HepG2 (cell line): ENCODE results near the gene RRBP1. TPM values are rescaled to one million over a fixed set of nuclear protein-coding genes. Genes with fewer than 3 reads are reported as not detected.

Experiments used
- CBFB ChIP-seq: sonication (generic); formaldehyde crosslinking; IDR thresholded peaks from 2 replicates; pipeline ENCODE4 v1.4.0; 2020; ENCODE audit warnings: missing genetic modification reagents
- CSRNP1 ChIP-seq: sonication (generic); formaldehyde crosslinking; IDR thresholded peaks from 2 replicates; pipeline ENCODE4 v1.8.1; 2023; ENCODE audit warnings: mild to moderate bottlenecking, missing genetic modification reagents
- FOXA3 ChIP-seq: IDR thresholded peaks from 2 replicates; pipeline ENCODE4 v1.6.1; 2016; ENCODE audit warnings: missing genetic modification reagents, missing compliant biosample characterization
- HOXA9 ChIP-seq: sonication (generic); formaldehyde crosslinking; IDR thresholded peaks from 2 replicates; pipeline ENCODE4 v1.8.1; 2022; ENCODE audit warnings: missing genetic modification reagents, mild to moderate bottlenecking, moderate library complexity, borderline replicate concordance
- KDM2A ChIP-seq: sonication (generic); formaldehyde crosslinking; IDR thresholded peaks from 2 replicates; pipeline ENCODE4 v1.4.0; 2020; ENCODE audit warnings: low read depth, missing genetic modification reagents, borderline replicate concordance
- NFAT5 ChIP-seq: sonication (generic); formaldehyde crosslinking; IDR thresholded peaks from 2 replicates; pipeline ENCODE4 v1.4.0; 2020; ENCODE audit warnings: missing genetic modification reagents
- RFXANK ChIP-seq: IDR thresholded peaks from 2 replicates; pipeline ENCODE4 v1.6.1; 2016
- SATB2 ChIP-seq: sonication (generic); formaldehyde crosslinking; IDR thresholded peaks from 2 replicates; pipeline ENCODE4 v1.5.0; 2020; ENCODE audit warnings: missing genetic modification reagents
- SCMH1 ChIP-seq: sonication (generic); formaldehyde crosslinking; IDR thresholded peaks from 2 replicates; pipeline ENCODE4 v1.9.0; 2021; ENCODE audit warnings: missing genetic modification reagents, mild to moderate bottlenecking, borderline replicate concordance
- STAT6 ChIP-seq: sonication (generic); formaldehyde crosslinking; IDR thresholded peaks from 2 replicates; pipeline ENCODE4 v1.4.0; 2020; ENCODE audit warnings: missing genetic modification reagents, mild to moderate bottlenecking, borderline replicate concordance
- ZFP36L1 ChIP-seq: sonication (generic); formaldehyde crosslinking; IDR thresholded peaks from 2 replicates; pipeline ENCODE4 v1.8.0; 2022; ENCODE audit warnings: mild to moderate bottlenecking, missing genetic modification reagents, moderate library complexity
- ZFP41 ChIP-seq: sonication (generic); formaldehyde crosslinking; IDR thresholded peaks from 2 replicates; pipeline ENCODE4 v1.4.0; 2020; ENCODE audit warnings: mild to moderate bottlenecking, missing genetic modification reagents, borderline replicate concordance
- ZFY ChIP-seq: sonication (generic); formaldehyde crosslinking; IDR thresholded peaks from 2 replicates; pipeline ENCODE4 v1.4.0; 2020; ENCODE audit warnings: missing genetic modification reagents
- ZNF121 ChIP-seq: sonication (generic); formaldehyde crosslinking; IDR thresholded peaks from 2 replicates; pipeline ENCODE4 v1.5.0; 2020; ENCODE audit warnings: mild to moderate bottlenecking, missing genetic modification reagents
- ZNF17 ChIP-seq: sonication (generic); formaldehyde crosslinking; IDR thresholded peaks from 2 replicates; pipeline ENCODE4 v1.5.0; 2020; ENCODE audit warnings: mild to moderate bottlenecking, missing genetic modification reagents
- ZNF225 ChIP-seq: sonication (generic); formaldehyde crosslinking; IDR thresholded peaks from 2 replicates; pipeline ENCODE4 v1.4.0; 2020; ENCODE audit warnings: mild to moderate bottlenecking, missing genetic modification reagents
- ZNF333 ChIP-seq: sonication (generic); formaldehyde crosslinking; IDR thresholded peaks from 2 replicates; pipeline ENCODE4 v1.4.0; 2020; ENCODE audit warnings: mild to moderate bottlenecking, missing genetic modification reagents, borderline replicate concordance
- ZNF335 ChIP-seq: sonication (generic); formaldehyde crosslinking; IDR thresholded peaks from 2 replicates; pipeline ENCODE4 v1.4.0; 2020; ENCODE audit warnings: missing genetic modification reagents
- ZNF572 ChIP-seq: sonication (generic); formaldehyde crosslinking; IDR thresholded peaks from 2 replicates; pipeline ENCODE4 v1.5.1; 2020; ENCODE audit warnings: mild to moderate bottlenecking, missing genetic modification reagents
- ZNF761 ChIP-seq: sonication (generic); formaldehyde crosslinking; conservative IDR thresholded peaks from 2 replicates; pipeline ENCODE4 v1.4.0; 2020; ENCODE audit warnings: mild to moderate bottlenecking, missing genetic modification reagents
- ZSCAN30 ChIP-seq: sonication (generic); formaldehyde crosslinking; IDR thresholded peaks from 2 replicates; pipeline ENCODE4 v1.5.0; 2020; ENCODE audit warnings: mild to moderate bottlenecking, missing genetic modification reagents
- polyA plus RNA-seq, 8 experiments: library from polyadenylated mRNA; depleted of rRNA in 3 of 8; stranded (reverse) in 7 of 8; unstranded in 1 of 8; fragments of >200 nt; fragmentation: Illumina TruSeq in 4 of 8; extraction: Trizol in 4 of 8; gene quantifications; 2 replicates each; pipeline versions ENCODE4 v1.2.1 to v1.2.3, GENCODE V29; 2011 to 2016; ENCODE audit warnings: low read depth in 4 of 8, missing spikeins in 1 of 8, mixed read lengths in 1 of 8; ENCODE audit not compliant: insufficient read depth in 1 of 8
- total RNA-seq, 5 experiments: library from RNA; depleted of rRNA; stranded (reverse); fragments of >200 nt; fragmentation: Illumina TruSeq; extraction: Trizol; gene quantifications; 2 replicates each; pipeline ENCODE4 v1.2.3, GENCODE V29; 2016; ENCODE audit warnings: low read depth in 1 of 5

The RRBP1 gene
- total and polyA plus RNA-seq, 2 of the 13 experiments (the other 11 are each of a cell fraction or from before 2014, with no cell fraction given) = 150 to 222 TPM

- no peak for TF ChIP-seq STAT6 (CRISPR knock-in tag)
- TF ChIP-seq NFAT5 (CRISPR knock-in tag) = no peak
- TF ChIP-seq SCMH1 (CRISPR knock-in tag) = no peak
- no peak for TF ChIP-seq ZNF333 (CRISPR knock-in tag)
- no peak for TF ChIP-seq KDM2A (CRISPR knock-in tag)
- no peak for TF ChIP-seq RFXANK
- no peak for TF ChIP-seq ZSCAN30 (CRISPR knock-in tag)
- no peak for TF ChIP-seq ZFP41 (CRISPR knock-in tag)
- no peak for TF ChIP-seq CBFB (CRISPR knock-in tag)
- no peak for TF ChIP-seq ZFY (CRISPR knock-in tag)
- no peak for TF ChIP-seq CSRNP1 (CRISPR knock-in tag)
- no peak; the same call in 1 of the 2 replicates for TF ChIP-seq FOXA3 (CRISPR knock-in tag)
- TF ChIP-seq ZNF761 (CRISPR knock-in tag) = no peak
- peak; percentile 16; the same call in 1 of the 2 replicates for TF ChIP-seq ZNF225 (CRISPR knock-in tag)
- no peak for TF ChIP-seq SATB2
- no peak for TF ChIP-seq ZNF572 (CRISPR knock-in tag)
- no peak for TF ChIP-seq ZNF17
- TF ChIP-seq HOXA9 (CRISPR knock-in tag) = no peak
- TF ChIP-seq ZFP36L1 = no peak; the same call in 1 of the 2 replicates
- no peak for TF ChIP-seq ZNF121 (CRISPR knock-in tag)
- TF ChIP-seq ZNF335 (CRISPR knock-in tag) = 0 out of 2 replicates have a peak, but pooled peaks have one; percentile 37
These were observed 1.4 kb upstream of the RRBP1 start (continued) for GRCh38 chr20:17683218-17684076.
